HL-60 (cell line): ENCODE data around the gene DPP8.

Experiments
- DNase-seq, 2 experiments: peaks; one replicate each; pipeline ENCODE4 v3.0.0-alpha.2; 2010 to 2020; ENCODE audit warnings: low read depth in 1 of 2, low spot score in 1 of 2
- H3K27ac ChIP-seq: fragments of 250-450 bp; sonication (Bioruptor Pico); replicated peaks from 2 replicates; pipeline ENCODE4 v1.5.1; 2020; ENCODE audit warnings: mild to moderate bottlenecking, moderate library complexity
- H3K27me3 ChIP-seq: fragments of 250-450 bp; sonication (Bioruptor Pico); 2 replicates; pipeline ENCODE4 v1.5.1; 2021; ENCODE audit warnings: mild to moderate bottlenecking, moderate library complexity; ENCODE audit not compliant: insufficient read depth, poor library complexity, severe bottlenecking
- H3K4me3 ChIP-seq: replicated peaks from 2 replicates; pipeline ENCODE4 v1.5.1; 2011; ENCODE audit warnings: mild to moderate bottlenecking, control low read depth, low read length; ENCODE audit not compliant: insufficient read depth
- CTCF ChIP-seq: IDR thresholded peaks from one replicate; pipeline ENCODE4 v1.5.1; 2011; ENCODE audit warnings: low read length, control low read depth, inconsistent platforms; ENCODE audit not compliant: insufficient read depth
- GABPA ChIP-seq: IDR thresholded peaks from 2 replicates; pipeline ENCODE4 v1.6.1; 2012; ENCODE audit warnings: low read depth
- POLR2AphosphoS5 ChIP-seq: IDR thresholded peaks from 2 replicates; pipeline ENCODE4 v1.6.1; 2012; ENCODE audit warnings: low read depth
- REST ChIP-seq: IDR thresholded peaks from 2 replicates; pipeline ENCODE4 v1.6.1; 2012; ENCODE audit warnings: low read depth; ENCODE audit not compliant: insufficient replicate concordance
- SPI1 ChIP-seq: IDR thresholded peaks from 2 replicates; pipeline ENCODE4 v1.6.1; 2012; ENCODE audit warnings: low read depth, mild to moderate bottlenecking, borderline replicate concordance

DPP8 gene

GRCh38 chr15:65528461-65529060 lies 11.1 kb upstream of the DPP8 start:
- Histone ChIP-seq H3K27ac (no peak overlapping the region), H3K4me3 (no peak overlapping the region), H3K27me3 (no peaks in the 10 kb centered on the region)
- TF ChIP-seq GABPA: no peak
- TF ChIP-seq CTCF: no peak
- TF ChIP-seq SPI1: no peak
- TF ChIP-seq REST: no peak
- no peak for TF ChIP-seq POLR2AphosphoS5
- DNase-seq: no peak

GRCh38 chr15:65525622-65526021 lies 8.1 kb upstream of the DPP8 start:
- Histone ChIP-seq H3K4me3 (no peak overlapping the region), H3K27ac (no peak overlapping the region), H3K27me3 (no peaks in the 10 kb centered on the region)
- DNase-seq: no peak
- TF ChIP-seq POLR2AphosphoS5 (no peak), GABPA (no peak), SPI1 (no peak), REST (no peak), CTCF (no peak)

GRCh38 chr15:65524226-65524625 lies 6.7 kb upstream of the DPP8 start:
- TF ChIP-seq REST (no peak), SPI1 (no peak)
- DNase-seq: no peak
- no peaks in the 10 kb centered on the region for H3K27me3 ChIP-seq
- H3K4me3 ChIP-seq: no peak overlapping the region
- H3K27ac ChIP-seq: no peak overlapping the region

- TF ChIP-seq POLR2AphosphoS5: no peak
- no peak for TF ChIP-seq GABPA
- TF ChIP-seq REST: no peak
- TF ChIP-seq SPI1: no peak
- H3K4me3 ChIP-seq: no peak overlapping the region
Measured at GRCh38 chr15:65521350-65521749, 3.9 kb upstream of the DPP8 start.

More at GRCh38 chr15:65521350-65521749, 3.9 kb upstream of the DPP8 start:
- Histone ChIP-seq H3K27me3 (no peaks in the 10 kb centered on the region), H3K27ac (no peak overlapping the region)
- DNase-seq: no peak
